GDM1 (cell line): ENCODE results near the gene EFTUD2.
"Not testable (repeated sequence)": the region's sequence is repeated elsewhere in the genome, so short reads cannot be mapped to it uniquely, and the experiment has no call there.

Experiments used
- DNase-seq: peaks from one replicate; lab custom pipeline; 2025; lab: John Stamatoyannopoulos, UW

Gene EFTUD2

DNA sequence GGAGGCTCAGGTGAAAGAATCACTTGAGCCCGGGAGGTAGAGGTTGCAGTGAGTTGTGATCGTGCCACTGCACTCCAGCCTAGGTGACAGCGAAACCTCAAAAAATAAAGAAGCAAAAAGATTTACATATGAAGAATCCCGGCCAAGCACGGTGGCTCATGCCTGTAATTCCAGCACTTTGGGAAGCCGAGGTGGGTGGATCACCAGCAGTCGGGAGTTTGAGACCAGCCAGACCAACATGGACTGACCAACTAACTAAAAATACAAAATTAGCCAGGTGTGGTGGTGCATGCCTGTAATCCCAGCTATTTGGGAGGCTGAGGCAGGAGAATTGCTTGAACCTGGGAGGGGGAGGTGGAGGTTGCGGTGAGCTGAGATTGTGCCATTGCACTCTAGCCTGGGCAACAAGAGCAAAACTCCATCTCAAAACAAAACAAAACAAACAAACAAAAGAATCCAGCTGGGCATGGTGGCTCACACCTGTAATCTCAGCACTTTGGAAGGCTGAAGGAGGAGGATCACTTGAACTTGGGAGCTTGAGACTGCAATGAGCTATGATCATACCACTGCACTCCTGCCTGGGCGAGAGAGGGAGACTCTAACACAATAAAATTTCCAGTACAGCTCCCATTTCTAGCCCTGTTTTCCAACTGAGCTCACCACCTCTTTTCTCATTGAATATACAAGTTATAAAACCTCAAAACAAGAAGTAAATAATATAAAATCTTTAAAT lies 90.4 kb downstream of the EFTUD2 start:
- DNase-seq, result not testable (repeated sequence)

DNA sequence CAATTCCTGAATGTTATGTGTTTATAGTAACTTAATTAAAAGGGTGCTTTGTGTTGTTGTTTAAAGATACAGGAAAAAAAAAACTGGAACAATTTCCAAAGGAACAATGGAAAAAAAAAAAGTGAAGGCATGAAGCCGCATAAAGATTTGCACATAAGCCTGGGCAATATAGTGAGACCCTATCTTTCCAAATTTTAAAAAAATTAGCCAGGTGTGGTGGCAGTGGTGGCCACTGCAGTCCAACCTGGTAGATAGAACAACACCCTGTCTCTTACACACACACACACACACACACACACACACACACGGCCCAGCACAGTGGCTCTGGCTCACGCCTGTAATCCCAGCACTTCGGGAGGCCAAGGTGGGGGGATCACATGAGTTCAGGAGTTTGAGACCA lies 91.1 kb downstream of the EFTUD2 start:
- DNase-seq, result no peak

DNA sequence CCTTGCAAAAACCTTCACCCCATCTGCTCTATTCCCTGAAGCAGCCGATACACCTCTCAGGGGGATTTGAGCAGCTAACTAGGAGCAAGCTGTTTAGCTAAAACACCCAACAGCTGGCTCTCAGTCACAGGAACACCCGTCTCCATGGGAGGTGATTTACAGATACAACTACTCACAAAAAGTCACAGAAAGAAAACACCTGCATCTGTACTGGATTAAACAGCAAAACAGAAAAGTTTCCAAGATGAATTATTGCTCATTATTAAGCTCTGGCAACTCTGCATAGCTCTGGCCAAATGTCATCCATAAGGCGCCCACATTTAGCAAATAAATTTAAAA lies 91.5 kb downstream of the EFTUD2 start:
- DNase-seq, result no peak

DNA sequence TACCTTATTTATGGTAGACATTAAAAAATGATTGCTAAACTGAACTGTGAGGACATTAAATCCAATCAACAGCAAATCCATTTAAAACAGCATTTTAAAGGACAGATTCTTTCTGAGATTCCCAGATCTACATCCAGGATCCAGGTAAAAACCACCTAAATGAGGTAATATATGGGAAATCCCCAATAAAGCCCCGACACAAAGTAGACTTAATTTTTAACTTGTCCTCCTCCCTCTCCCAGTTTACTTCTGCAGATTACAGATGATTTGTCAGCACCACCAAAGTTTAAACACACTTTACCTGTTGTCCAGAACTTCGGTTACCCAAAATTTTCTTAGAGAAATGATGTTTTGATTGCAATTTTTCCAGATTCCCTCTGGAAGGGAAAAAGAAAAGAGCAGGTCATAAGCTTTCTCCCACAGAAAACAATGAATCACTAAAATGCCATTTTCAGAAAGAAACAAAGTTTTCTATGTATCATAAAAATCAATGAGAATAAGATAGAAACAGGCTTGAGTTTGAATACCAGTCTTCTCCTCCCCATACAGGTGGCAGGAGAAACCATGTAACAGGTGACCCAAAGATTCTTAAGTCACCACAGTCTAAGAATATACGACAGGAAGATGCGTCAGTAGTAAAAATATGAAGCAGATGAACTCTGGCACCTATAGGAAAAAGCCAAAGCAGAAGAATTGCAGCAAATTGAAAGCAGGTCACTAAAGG lies 92.0 kb downstream of the EFTUD2 start:
- DNase-seq, result no peak

DNA sequence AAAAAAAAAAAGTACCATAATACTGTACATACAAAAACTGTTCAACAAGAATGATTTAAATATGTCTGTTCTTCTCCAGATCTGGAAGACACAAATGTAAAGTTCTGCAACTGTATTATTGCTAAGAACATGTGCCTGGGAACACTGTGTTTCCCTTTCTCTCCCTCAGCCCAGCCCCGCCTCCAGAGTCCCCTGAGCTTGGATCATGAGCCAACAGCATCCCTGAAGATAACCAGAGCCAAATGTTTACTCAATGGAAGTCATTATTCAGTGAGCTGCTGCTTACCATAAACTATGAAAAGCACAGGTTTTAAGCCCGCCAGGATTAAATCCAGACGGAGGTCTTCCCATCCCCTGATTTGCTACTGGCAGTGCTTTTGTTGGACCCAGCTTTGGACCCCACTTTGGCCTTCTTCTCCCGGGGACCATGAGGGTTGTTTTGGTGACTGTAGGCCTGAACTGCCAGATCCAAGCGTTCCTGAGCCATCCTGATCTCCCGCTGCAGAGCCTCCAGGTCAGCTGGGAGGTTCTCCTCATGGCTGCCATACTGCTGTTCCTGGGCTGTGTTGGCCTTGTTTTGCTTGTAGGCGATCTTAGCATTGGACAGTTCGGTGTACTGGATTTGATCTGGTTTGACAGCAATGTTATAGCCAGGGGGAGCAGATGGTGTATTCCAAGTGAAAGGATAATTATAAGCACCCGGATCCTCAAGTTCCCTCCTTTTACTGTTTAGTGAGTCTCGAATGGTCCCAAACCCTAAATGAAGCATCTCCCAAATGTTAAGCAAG lies 94.7 kb downstream of the EFTUD2 start:
- DNase-seq, result no peak

DNA sequence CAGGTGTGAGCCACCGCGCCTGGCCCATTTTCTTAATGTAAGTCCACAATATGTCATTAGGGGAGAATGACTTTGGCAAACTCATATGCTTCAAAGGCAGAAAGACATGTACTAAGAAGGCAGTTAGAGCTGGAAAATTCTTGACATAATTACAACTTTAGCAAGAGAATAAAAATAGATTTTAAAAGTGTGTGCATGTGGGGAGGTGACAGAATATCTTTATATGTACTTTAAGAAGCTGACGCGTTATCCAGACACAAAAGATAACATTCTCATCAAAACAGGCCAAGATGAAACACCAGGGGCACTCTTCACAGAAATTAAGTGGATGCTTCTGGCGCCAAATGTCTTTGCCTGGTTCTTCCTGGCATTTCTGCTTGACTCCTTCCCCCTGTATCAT lies 97.4 kb downstream of the EFTUD2 start:
- no peak for DNase-seq
